ENCODE results near the gene INPP4A. TPM values are rescaled to one million over a fixed set of nuclear protein-coding genes. Genes with fewer than 3 reads are reported as not detected.

Gene INPP4A
- total RNA-seq, 1 donor from 2014 or later, result 18.0 TPM

DNA sequence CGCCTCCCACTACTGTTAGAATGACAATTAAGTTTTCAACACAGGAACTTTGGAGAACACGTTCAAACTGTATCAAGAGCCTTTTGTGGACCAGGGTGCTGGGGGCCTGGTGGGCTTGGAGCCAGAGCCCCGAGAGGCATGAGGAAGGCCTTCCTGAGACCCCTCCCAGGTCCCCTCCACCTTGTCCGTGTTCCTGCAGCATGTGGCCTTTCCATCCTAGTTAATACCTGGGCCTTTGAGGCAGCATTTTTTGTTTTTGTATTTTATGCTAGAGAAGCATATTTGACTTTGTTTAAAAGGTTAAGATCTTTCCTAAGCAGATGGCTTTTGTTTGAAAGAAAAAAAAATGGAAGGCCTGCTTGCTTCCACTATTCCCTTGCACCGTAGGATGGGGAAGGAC, 68.0 kb downstream of the INPP4A start:
- H3K4me3 ChIP-seq (ENCODE audit: low read depth, low read length), result no peak overlapping the region
- H3K27me3 ChIP-seq (ENCODE audit: control insufficient read depth, insufficient read depth, low read length), result no peaks in the 10 kb centered on the region
- no peaks in the 10 kb centered on the region for H3K36me3 ChIP-seq (ENCODE audit: control insufficient read depth, insufficient read depth, low read length)
- TF ChIP-seq, protein P1, sequence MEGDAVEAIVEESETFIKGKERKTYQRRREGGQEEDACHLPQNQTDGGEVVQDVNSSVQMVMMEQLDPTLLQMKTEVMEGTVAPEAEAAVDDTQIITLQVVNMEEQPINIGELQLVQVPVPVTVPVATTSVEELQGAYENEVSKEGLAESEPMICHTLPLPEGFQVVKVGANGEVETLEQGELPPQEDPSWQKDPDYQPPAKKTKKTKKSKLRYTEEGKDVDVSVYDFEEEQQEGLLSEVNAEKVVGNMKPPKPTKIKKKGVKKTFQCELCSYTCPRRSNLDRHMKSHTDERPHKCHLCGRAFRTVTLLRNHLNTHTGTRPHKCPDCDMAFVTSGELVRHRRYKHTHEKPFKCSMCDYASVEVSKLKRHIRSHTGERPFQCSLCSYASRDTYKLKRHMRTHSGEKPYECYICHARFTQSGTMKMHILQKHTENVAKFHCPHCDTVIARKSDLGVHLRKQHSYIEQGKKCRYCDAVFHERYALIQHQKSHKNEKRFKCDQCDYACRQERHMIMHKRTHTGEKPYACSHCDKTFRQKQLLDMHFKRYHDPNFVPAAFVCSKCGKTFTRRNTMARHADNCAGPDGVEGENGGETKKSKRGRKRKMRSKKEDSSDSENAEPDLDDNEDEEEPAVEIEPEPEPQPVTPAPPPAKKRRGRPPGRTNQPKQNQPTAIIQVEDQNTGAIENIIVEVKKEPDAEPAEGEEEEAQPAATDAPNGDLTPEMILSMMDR (IDR thresholded peaks at IDR 0.05; ENCODE audit: insufficient read depth, low read length, poor library complexity, severe bottlenecking), result no peak
- DNase-seq (ENCODE audit: low read depth), result no peak

DNA sequence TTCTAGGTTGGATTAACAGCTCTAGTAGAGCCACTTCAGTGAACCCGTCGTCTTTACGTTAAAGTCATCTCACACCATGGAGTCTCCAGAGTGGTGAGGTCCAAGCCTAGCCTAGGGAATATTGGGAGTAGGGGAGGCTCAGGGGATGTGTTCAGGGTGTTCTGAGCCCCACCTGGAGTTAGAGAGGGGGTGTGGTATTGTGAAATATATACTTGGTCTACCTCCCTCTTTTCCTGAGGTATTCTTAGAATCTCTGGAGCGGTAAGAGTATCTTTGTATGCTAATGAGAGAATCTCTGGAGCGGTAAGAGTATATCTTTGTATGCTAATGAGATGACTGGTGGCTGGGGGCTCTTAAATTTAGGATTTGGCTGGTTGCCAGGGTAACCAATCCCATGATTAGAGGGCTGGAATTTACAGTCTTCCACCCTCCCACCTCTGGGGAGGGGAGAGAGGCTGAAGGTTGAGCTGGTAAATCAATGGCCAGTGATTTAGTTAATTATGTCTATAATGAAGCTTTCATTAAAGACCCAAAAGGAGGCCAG, 69.5 kb downstream of the INPP4A start:
- Histone ChIP-seq H3K36me3 (ENCODE audit: control insufficient read depth, insufficient read depth, low read length) (no peaks in the 10 kb centered on the region), H3K27me3 (ENCODE audit: control insufficient read depth, insufficient read depth, low read length) (no peaks in the 10 kb centered on the region), H3K4me3 (ENCODE audit: low read depth, low read length) (no peak overlapping the region)
- TF ChIP-seq, protein P1 (IDR thresholded peaks at IDR 0.05; ENCODE audit: insufficient read depth, low read length, poor library complexity, severe bottlenecking), result no peak
- no peak for DNase-seq (ENCODE audit: low read depth)

DNA sequence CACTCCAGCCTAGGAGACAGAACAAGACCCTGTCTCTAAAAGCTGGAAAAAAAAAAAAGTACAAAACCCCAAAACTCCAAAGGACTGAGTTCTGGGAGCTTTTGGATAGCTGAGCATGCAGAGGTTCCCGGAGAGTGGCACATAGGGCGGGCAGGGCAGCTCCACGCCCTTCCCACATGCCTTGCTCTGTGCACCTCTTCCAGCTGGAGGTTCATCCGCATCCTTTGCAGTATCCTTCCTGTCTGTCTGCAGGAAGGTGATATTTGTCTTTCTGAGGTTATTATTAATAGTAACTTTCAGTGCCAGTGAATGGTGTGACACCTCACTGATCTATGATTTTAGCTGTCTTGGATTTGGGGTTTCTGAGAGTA, 70.2 kb downstream of the INPP4A start:
- H3K27me3 ChIP-seq (ENCODE audit: control insufficient read depth, insufficient read depth, low read length), result no peaks in the 10 kb centered on the region
- no peak overlapping the region for H3K4me3 ChIP-seq (ENCODE audit: low read depth, low read length)
- TF ChIP-seq, protein P1 (IDR thresholded peaks at IDR 0.05; ENCODE audit: insufficient read depth, low read length, poor library complexity, severe bottlenecking), result no peak
- no peaks in the 10 kb centered on the region for H3K36me3 ChIP-seq (ENCODE audit: control insufficient read depth, insufficient read depth, low read length)
- no peak for DNase-seq (ENCODE audit: low read depth)

DNA sequence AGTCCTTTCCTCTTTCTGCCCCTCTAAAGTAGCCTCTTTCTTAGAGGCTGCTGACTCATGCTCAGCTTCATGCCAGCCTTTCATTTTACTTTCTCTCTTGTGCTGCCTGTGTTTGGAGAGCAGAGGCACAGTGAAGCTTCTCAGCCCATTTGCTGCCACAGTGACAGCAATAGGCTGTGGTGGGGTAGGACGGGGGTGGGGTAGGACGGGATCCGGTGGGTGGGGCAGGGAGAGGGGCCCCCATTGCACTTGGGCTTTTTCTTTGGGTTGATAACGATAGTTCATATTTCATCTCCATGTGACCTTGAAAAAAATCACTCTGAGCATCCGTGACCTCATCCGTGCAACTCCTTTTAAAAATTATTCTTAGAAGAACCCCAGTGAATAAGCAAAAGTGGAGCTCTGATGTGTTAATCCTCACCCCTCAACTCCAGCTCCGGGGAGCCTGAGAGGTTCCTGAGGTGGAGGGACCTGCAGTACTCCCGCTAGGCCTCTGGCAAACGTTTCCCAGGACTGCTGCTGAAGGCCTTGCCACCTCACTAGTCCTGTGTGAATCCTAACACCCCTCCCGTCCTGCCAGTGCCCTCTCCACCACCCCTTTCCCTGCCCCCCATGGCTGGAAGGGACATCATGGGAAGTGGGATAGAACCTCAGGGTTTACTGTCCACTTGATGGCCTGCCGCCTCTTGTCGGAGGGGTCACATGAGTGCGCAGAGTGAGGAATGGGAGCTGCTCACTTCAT, 70.8 kb downstream of the INPP4A start:
- TF ChIP-seq, protein P1 (IDR thresholded peaks at IDR 0.05; ENCODE audit: insufficient read depth, low read length, poor library complexity, severe bottlenecking), result no peak

DNA sequence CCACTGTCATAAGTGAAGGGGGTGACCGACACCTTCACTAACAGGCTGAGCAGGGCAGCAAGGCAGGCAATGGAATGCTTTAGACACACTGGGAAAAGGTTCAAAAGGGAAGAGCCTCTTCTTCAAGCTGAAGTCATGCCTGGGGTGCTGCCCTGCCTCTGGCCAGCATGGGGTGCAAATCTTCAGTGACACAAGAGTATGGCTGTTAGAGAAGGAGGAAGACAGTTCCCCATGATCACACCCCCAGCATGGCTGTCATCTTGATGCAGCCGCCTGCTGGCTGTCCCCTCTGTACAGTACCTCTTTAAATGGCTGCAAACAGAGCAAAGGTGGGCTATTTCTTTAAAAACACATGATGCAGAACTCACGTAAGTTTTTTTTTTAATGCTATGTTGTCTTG, 71.9 kb downstream of the INPP4A start:
- DNase-seq (ENCODE audit: low read depth), result no peak
- Histone ChIP-seq H3K4me3 (ENCODE audit: low read depth, low read length) (no peak overlapping the region), H3K36me3 (ENCODE audit: control insufficient read depth, insufficient read depth, low read length) (no peaks in the 10 kb centered on the region), H3K27me3 (ENCODE audit: control insufficient read depth, insufficient read depth, low read length) (no peaks in the 10 kb centered on the region)
- TF ChIP-seq, protein P1 (IDR thresholded peaks at IDR 0.05; ENCODE audit: insufficient read depth, low read length, poor library complexity, severe bottlenecking), result no peak

More for the DNA sequence above, 70.8 kb downstream of the INPP4A start:
- H3K4me3 ChIP-seq (ENCODE audit: low read depth, low read length), result no peak overlapping the region
- H3K27me3 ChIP-seq (ENCODE audit: control insufficient read depth, insufficient read depth, low read length), result no peaks in the 10 kb centered on the region
- H3K36me3 ChIP-seq (ENCODE audit: control insufficient read depth, insufficient read depth, low read length), result no peaks in the 10 kb centered on the region
- no peak for DNase-seq (ENCODE audit: low read depth)

DNA sequence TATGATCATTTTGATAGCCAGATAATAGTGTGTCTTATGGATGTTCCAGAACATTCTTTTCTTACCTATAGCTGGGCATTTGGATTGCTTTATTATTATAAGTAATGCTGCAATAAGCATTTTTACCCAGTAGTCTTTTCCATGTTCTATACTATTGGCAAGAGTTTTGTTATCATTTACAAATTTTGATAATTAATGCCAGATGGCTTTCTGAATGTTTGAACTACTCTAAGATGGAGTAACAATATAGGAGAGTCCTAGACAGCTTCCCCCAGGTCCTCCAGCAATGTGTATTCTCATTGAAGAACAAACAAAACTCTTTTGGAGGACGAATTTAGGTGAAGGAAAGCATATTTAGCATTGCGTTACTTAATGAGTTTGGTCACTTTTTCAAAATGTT, 73.0 kb downstream of the INPP4A start:
- Histone ChIP-seq H3K27me3 (ENCODE audit: control insufficient read depth, insufficient read depth, low read length) (no peaks in the 10 kb centered on the region), H3K4me3 (ENCODE audit: low read depth, low read length) (no peak overlapping the region), H3K36me3 (ENCODE audit: control insufficient read depth, insufficient read depth, low read length) (no peaks in the 10 kb centered on the region)
- TF ChIP-seq, protein P1 (IDR thresholded peaks at IDR 0.05; ENCODE audit: insufficient read depth, low read length, poor library complexity, severe bottlenecking), result no peak
- DNase-seq (ENCODE audit: low read depth), result no peak
